Measurements from ENCODE around the gene FHOD1.
A peak's percentile ranks its signal among the peaks of the same experiment; 100 is the strongest.

DNA sequence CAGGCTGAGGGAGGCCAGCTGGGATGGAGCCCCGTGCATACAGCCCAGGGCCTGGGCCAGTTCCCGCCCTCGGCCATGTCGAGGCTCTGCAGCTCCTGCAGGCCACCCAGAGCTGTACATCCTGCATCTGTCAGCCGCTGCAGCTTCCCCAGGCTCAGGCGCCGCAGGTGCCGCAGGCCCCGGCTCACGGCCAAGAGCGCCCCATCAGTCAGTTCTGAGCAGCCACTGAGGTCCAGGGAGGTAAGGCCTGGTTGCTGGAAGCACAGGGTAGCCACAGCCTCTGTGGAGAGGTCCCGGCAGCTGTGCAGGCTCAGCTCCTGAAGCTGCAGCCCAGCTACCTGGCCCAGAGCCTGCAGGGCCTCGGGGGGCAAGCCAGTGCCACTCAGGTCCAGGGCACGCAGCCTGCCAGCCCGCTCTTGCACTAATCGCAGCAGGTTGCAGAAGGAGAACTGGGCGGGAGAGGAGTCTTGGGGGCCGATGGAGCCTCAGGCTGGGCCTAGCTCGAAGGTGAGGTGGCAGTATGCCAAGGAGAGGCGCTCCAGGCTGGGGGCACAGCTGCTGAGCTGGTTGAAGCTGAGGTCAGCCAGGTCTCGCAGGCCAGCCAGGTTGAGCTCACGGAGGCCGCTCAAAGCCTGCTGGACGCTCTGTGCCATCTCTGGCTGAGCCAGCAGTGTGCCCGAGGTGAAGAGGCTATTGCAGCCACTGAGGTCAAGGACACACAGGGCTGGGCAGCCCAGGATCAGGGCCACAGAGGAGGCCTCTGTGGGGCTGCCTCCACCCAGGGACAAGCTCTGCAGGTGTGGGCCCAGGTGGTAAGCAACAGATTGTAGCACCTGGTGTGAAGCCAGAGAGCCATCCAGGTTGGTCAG, 37.0 kb downstream of the FHOD1 start:
- TF ChIP-seq, protein P1, sequence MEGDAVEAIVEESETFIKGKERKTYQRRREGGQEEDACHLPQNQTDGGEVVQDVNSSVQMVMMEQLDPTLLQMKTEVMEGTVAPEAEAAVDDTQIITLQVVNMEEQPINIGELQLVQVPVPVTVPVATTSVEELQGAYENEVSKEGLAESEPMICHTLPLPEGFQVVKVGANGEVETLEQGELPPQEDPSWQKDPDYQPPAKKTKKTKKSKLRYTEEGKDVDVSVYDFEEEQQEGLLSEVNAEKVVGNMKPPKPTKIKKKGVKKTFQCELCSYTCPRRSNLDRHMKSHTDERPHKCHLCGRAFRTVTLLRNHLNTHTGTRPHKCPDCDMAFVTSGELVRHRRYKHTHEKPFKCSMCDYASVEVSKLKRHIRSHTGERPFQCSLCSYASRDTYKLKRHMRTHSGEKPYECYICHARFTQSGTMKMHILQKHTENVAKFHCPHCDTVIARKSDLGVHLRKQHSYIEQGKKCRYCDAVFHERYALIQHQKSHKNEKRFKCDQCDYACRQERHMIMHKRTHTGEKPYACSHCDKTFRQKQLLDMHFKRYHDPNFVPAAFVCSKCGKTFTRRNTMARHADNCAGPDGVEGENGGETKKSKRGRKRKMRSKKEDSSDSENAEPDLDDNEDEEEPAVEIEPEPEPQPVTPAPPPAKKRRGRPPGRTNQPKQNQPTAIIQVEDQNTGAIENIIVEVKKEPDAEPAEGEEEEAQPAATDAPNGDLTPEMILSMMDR (IDR thresholded peaks at IDR 0.05 in 8 of 11, conservative IDR thresholded peaks at IDR 0.05 in 3 of 11): no peak
- TF ChIP-seq POLR2A (IDR thresholded peaks at IDR 0.05): no peak
- peak in 1 of 3 donors; percentile 31 for TF ChIP-seq POLR2AphosphoS5 (IDR thresholded peaks at IDR 0.05)

All from spleen (tissue), 7 donors.